ENCODE measurements around the gene ZNF217. TPM values are rescaled to one million over a fixed set of nuclear protein-coding genes. Genes with fewer than 3 reads are reported as not detected.
"Not testable (repeated sequence)": the region's sequence is repeated elsewhere in the genome, so short reads cannot be mapped to it uniquely, and the experiment has no call there.

Gene ZNF217
- total and polyA plus RNA-seq, 7 experiments from 2014 or later, result 17.3 to 104 (median 75.6) TPM

GRCh38 chr20:53555081-53555480 is 38.6 kb downstream of the ZNF217 start:
- POLR2A ChIA-PET, result no interaction called here
- peak overlapping the region in 1 of 9 donors; percentile 76 for H3K27ac Mint-ChIP-seq

GRCh38 chr20:53552572-53552893 is 41.1 kb downstream of the ZNF217 start:
- CTCF ChIA-PET; intact Hi-C loops (cut with micrococcal nuclease); H3K4me1 Mint-ChIP-seq; H3K36me3 ChIP-seq (ENCODE audit: control insufficient read depth in 2 of 3, insufficient read depth in 3 of 3, low read length in 3 of 3); POLR2A ChIA-PET; DNase-seq; H3K27me3 Mint-ChIP-seq; H3K4me1 ChIP-seq (ENCODE audit: control insufficient read depth in 2 of 2, insufficient read depth in 2 of 2, low read length in 2 of 2); H3K27me3 ChIP-seq (ENCODE audit: control insufficient read depth in 2 of 2, insufficient read depth in 2 of 2, low read length in 2 of 2); H3K4me3 Mint-ChIP-seq; H3K36me3 Mint-ChIP-seq; H3K27ac Mint-ChIP-seq; H3K9me3 ChIP-seq (ENCODE audit: control insufficient read depth in 2 of 3, low read length in 3 of 3); H3K27ac ChIP-seq (ENCODE audit: low read depth, low read length); H3K4me3 ChIP-seq (ENCODE audit: low read length); H3K9me3 Mint-ChIP-seq; ATAC-seq: not testable (repeated sequence)

More at GRCh38 chr20:53555081-53555480, 38.6 kb downstream of the ZNF217 start:
- Mint-ChIP-seq H3K27me3 (no peaks in the 10 kb centered on the region), H3K4me1 (peaks cover 0 to 6% (median 0%) of the 10 kb centered on the region in 7 donors), H3K36me3 (peaks cover 0 to 11% (median 0%) of the 10 kb centered on the region in 5 donors), H3K4me3 (no peak overlapping the region), H3K9me3 (no peaks in the 10 kb centered on the region)
- no peaks in the 10 kb centered on the region for H3K27me3 ChIP-seq (ENCODE audit: control insufficient read depth in 2 of 2, insufficient read depth in 2 of 2, low read length in 2 of 2)
- intact Hi-C loops (cut with micrococcal nuclease), result no loop called here
- H3K9me3 ChIP-seq (ENCODE audit: control insufficient read depth in 2 of 3, low read length in 3 of 3), result no peaks in the 10 kb centered on the region
- no peaks in the 10 kb centered on the region for H3K4me1 ChIP-seq (ENCODE audit: control insufficient read depth in 2 of 2, insufficient read depth in 2 of 2, low read length in 2 of 2)
- CTCF ChIA-PET, result no interaction called here
- DNase-seq, result no peak
- H3K36me3 ChIP-seq (ENCODE audit: control insufficient read depth in 2 of 3, insufficient read depth in 3 of 3, low read length in 3 of 3), result peaks cover 0 to 3% (median 0%) of the 10 kb centered on the region in 3 experiments
- H3K4me3 ChIP-seq (ENCODE audit: low read length), result no peak overlapping the region
- ATAC-seq, result no peak
- no peak overlapping the region for H3K27ac ChIP-seq (ENCODE audit: low read depth, low read length)

GRCh38 chr20:53551719-53552571 is 41.7 kb downstream of the ZNF217 start:
- POLR2A ChIA-PET, H3K27ac Mint-ChIP-seq: not testable (repeated sequence)

GRCh38 chr20:53550280-53551187 is 43.1 kb downstream of the ZNF217 start:
- no peak overlapping the region for H3K27ac Mint-ChIP-seq
- no peak for ATAC-seq
- no peak overlapping the region for H3K27ac ChIP-seq (ENCODE audit: low read depth, low read length)
- no peaks in the 10 kb centered on the region for H3K36me3 ChIP-seq (ENCODE audit: control insufficient read depth in 2 of 3, insufficient read depth in 3 of 3, low read length in 3 of 3)
- no peaks in the 10 kb centered on the region for H3K36me3 Mint-ChIP-seq
- ChIA-PET POLR2A (no interaction called here), CTCF (interaction anchor here (0.6 to 1.2 kb wide), 3 partner anchors 21 to 551 kb away, joined by 3 to 4 read pairs (median 3); no protein-coding TSS in a partner anchor)
- no peaks in the 10 kb centered on the region for H3K27me3 ChIP-seq (ENCODE audit: control insufficient read depth in 2 of 2, insufficient read depth in 2 of 2, low read length in 2 of 2)
- no peaks in the 10 kb centered on the region for H3K9me3 ChIP-seq (ENCODE audit: control insufficient read depth in 2 of 3, low read length in 3 of 3)
- no peaks in the 10 kb centered on the region for H3K4me1 ChIP-seq (ENCODE audit: control insufficient read depth in 2 of 2, insufficient read depth in 2 of 2, low read length in 2 of 2)
- intact Hi-C loops (cut with micrococcal nuclease), result no loop called here
- H3K4me3 Mint-ChIP-seq, result no peak overlapping the region
- H3K9me3 Mint-ChIP-seq, result no peaks in the 10 kb centered on the region
- no peak for DNase-seq
- H3K4me3 ChIP-seq (ENCODE audit: low read length), result no peak overlapping the region
- H3K27me3 Mint-ChIP-seq, result no peaks in the 10 kb centered on the region
- peaks cover 0 to 6% (median 5%) of the 10 kb centered on the region in 7 donors for H3K4me1 Mint-ChIP-seq

More at GRCh38 chr20:53551719-53552571, 41.7 kb downstream of the ZNF217 start:
- H3K4me1 ChIP-seq (ENCODE audit: control insufficient read depth in 2 of 2, insufficient read depth in 2 of 2, low read length in 2 of 2); H3K36me3 ChIP-seq (ENCODE audit: control insufficient read depth in 2 of 3, insufficient read depth in 3 of 3, low read length in 3 of 3); H3K27ac ChIP-seq (ENCODE audit: low read depth, low read length); CTCF ChIA-PET; intact Hi-C loops (cut with micrococcal nuclease); H3K27me3 Mint-ChIP-seq; H3K36me3 Mint-ChIP-seq; H3K27me3 ChIP-seq (ENCODE audit: control insufficient read depth in 2 of 2, insufficient read depth in 2 of 2, low read length in 2 of 2); ATAC-seq; H3K4me3 Mint-ChIP-seq; H3K4me3 ChIP-seq (ENCODE audit: low read length); H3K9me3 Mint-ChIP-seq; DNase-seq; H3K4me1 Mint-ChIP-seq; H3K9me3 ChIP-seq (ENCODE audit: control insufficient read depth in 2 of 3, low read length in 3 of 3): not testable (repeated sequence)

- intact Hi-C loops (cut with micrococcal nuclease), result loop anchor here (1.0 to 10.0 kb wide), 9 partner anchors 134 to 1305 kb away; no protein-coding TSS in a partner anchor
- no peak overlapping the region for H3K4me3 ChIP-seq (ENCODE audit: low read length)
Measured at GRCh38 chr20:53547664-53548239, 45.9 kb downstream of the ZNF217 start.

GRCh38 chr20:53539516-53539915 is 54.1 kb downstream of the ZNF217 start:
- peaks cover 0 to 4% (median 0%) of the 10 kb centered on the region in 5 donors for H3K36me3 Mint-ChIP-seq
- no peak for ATAC-seq
- Histone ChIP-seq H3K4me3 (ENCODE audit: low read length) (no peak overlapping the region), H3K27ac (ENCODE audit: low read depth, low read length) (no peak overlapping the region), H3K36me3 (ENCODE audit: control insufficient read depth in 2 of 3, insufficient read depth in 3 of 3, low read length in 3 of 3) (no peaks in the 10 kb centered on the region), H3K9me3 (ENCODE audit: control insufficient read depth in 2 of 3, low read length in 3 of 3) (no peaks in the 10 kb centered on the region), H3K4me1 (ENCODE audit: control insufficient read depth in 2 of 2, insufficient read depth in 2 of 2, low read length in 2 of 2) (no peaks in the 10 kb centered on the region), H3K27me3 (ENCODE audit: control insufficient read depth in 2 of 2, insufficient read depth in 2 of 2, low read length in 2 of 2) (no peaks in the 10 kb centered on the region)
- POLR2A ChIA-PET, result interaction anchor here (0.6 kb wide), 1 partner anchor 492 kb away, joined by 3 read pairs; no protein-coding TSS in a partner anchor
- H3K27me3 Mint-ChIP-seq, result no peaks in the 10 kb centered on the region
- intact Hi-C loops (cut with micrococcal nuclease), result no loop called here
- H3K9me3 Mint-ChIP-seq, result no peaks in the 10 kb centered on the region
- H3K4me1 Mint-ChIP-seq, result no peaks in the 10 kb centered on the region
- no peak for DNase-seq
- CTCF ChIA-PET, result no interaction called here
- H3K4me3 Mint-ChIP-seq, result no peak overlapping the region
- no peak overlapping the region for H3K27ac Mint-ChIP-seq

More at GRCh38 chr20:53547664-53548239, 45.9 kb downstream of the ZNF217 start:
- CTCF ChIA-PET, result interaction anchor here (0.5 to 2.6 kb wide), 21 partner anchors 8 to 1423 kb away, joined by 3 to 30 read pairs (median 4); no protein-coding TSS in a partner anchor
- Mint-ChIP-seq H3K9me3 (no peaks in the 10 kb centered on the region), H3K4me3 (no peak overlapping the region), H3K4me1 (peaks cover 0 to 6% (median 5%) of the 10 kb centered on the region in 7 donors), H3K36me3 (no peaks in the 10 kb centered on the region), H3K27me3 (no peaks in the 10 kb centered on the region), H3K27ac (no peak overlapping the region)
- peak in 8 of 9 donors; percentile 27 to 61 (median 50) for DNase-seq
- no peaks in the 10 kb centered on the region for H3K27me3 ChIP-seq (ENCODE audit: control insufficient read depth in 2 of 2, insufficient read depth in 2 of 2, low read length in 2 of 2)
- POLR2A ChIA-PET, result interaction anchor here (1.0 to 1.1 kb wide), 3 partner anchors 1014 to 1419 kb away, joined by 3 to 6 read pairs (median 3); no protein-coding TSS in a partner anchor
- peak; percentile 54 for ATAC-seq
- no peak overlapping the region for H3K27ac ChIP-seq (ENCODE audit: low read depth, low read length)
- H3K4me1 ChIP-seq (ENCODE audit: control insufficient read depth in 2 of 2, insufficient read depth in 2 of 2, low read length in 2 of 2), result no peaks in the 10 kb centered on the region
- no peaks in the 10 kb centered on the region for H3K9me3 ChIP-seq (ENCODE audit: control insufficient read depth in 2 of 3, low read length in 3 of 3)
- no peaks in the 10 kb centered on the region for H3K36me3 ChIP-seq (ENCODE audit: control insufficient read depth in 2 of 3, insufficient read depth in 3 of 3, low read length in 3 of 3)
